Measurements from ENCODE around the gene FCER1G.
A peak's percentile ranks its signal among the peaks of the same experiment; 100 is the strongest.

The FCER1G gene

DNA sequence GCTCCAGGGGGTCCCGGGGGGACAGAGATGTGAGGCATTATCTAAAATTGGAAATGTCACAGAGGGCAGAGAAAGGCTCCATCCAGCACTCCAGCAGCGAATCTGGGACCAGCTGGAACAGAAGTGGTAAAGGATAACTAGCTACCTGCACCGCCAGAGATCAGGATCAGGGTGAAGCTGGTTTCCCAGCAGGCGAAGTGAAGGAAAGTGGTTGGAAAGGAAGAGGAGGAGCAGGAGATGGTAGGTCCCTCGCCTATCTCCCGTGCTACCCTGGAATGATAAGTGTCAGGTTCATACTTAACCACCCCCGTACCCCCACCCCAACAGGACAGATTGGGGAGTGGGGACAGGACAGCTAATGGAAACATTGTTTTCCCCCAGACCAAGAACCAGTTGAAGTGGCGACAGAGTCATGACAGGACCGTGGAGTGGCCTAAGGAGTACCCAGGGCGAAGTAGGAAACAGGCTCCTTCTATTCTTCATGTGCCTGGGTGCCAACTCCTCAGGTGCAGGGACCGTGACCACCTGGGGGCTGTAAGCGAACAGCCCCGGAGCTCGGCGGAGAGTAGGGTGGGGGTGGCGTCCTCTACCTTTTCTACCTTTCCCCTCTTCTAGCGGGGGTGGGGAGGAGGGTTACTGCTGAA is 38.5 kb upstream of the FCER1G start:
- no peaks in the 10 kb centered on the region for H3K9me3 Mint-ChIP-seq
- peaks cover 46% of the 10 kb centered on the region for H3K36me3 Mint-ChIP-seq (ENCODE audit: insufficient read depth)
- peak overlapping the region; percentile 97 for H3K4me3 Mint-ChIP-seq
- H3K27me3 Mint-ChIP-seq = no peaks in the 10 kb centered on the region
- peak overlapping the region; percentile 97 for H3K27ac Mint-ChIP-seq (ENCODE audit: low read depth)
- H3K4me1 Mint-ChIP-seq = peaks cover 77% of the 10 kb centered on the region
- peak; percentile 16 for ATAC-seq (replicated peaks; ENCODE audit: extremely low read depth, poor library complexity, severe bottlenecking)
- no peak for DNase-seq (ENCODE audit: low spot score in 2 of 2)

DNA sequence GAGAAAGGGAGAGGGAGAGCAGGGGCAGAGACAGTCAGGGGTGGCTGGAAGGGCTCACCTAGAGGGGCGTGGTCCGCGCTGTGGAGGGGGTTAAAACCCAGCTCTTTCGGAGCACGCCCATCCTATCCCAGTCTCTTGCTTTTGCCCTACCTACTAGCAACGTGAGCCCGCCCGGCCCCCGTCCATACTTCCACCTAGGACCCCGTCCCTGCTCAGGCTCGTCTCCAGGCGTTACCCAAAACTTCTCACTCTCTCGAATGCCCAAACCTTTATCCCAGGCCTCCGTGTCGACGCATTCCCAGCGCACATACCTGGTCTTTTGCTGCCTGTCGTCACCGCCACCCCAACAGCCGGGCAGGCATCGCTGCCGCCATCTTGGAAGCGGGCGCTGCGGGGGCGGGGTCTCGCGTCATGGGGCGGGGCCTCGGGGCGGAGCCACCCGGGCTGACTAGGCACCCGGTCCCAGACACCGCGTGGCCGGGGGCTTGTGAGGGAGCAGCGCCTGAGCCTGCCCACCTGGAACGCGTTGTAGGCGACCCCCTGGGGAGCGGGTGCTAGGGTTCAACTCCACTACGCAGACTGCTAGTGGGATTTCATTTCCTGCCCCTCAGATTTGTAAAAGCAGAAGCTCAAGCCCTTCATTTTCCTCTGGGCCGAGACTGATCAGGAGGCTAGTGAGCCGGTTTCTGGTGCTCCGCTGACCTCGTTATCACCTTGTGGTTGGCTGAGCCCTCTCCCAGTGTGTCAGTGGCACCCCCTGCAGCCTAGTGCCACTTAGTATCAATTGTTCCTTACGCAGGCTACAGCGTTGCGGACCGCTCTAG is 37.8 kb upstream of the FCER1G start, which contains the start of gene B4GALT3:
B4GALT3 (minus strand) TSS at position 396 of the 824 bp plus-strand sequence. CDS start 1,447 bp downstream, outside the sequence.
- Mint-ChIP-seq H3K4me3 (peak within 1 kb of the TSS; percentile 97), H3K27ac (ENCODE audit: low read depth) (peak within 1 kb of the TSS; percentile 97), H3K9me3 (no peaks in the 10 kb centered on the region), H3K36me3 (ENCODE audit: insufficient read depth) (peaks cover 42% of the 10 kb centered on the region), H3K4me1 (peaks cover 82% of the 10 kb centered on the region), H3K27me3 (no peaks in the 10 kb centered on the region)
- DNase-seq (ENCODE audit: low spot score in 2 of 2) (peak; percentile 88 to 95), ATAC-seq (replicated peaks; ENCODE audit: extremely low read depth, poor library complexity, severe bottlenecking) (peak; percentile 84)

DNA sequence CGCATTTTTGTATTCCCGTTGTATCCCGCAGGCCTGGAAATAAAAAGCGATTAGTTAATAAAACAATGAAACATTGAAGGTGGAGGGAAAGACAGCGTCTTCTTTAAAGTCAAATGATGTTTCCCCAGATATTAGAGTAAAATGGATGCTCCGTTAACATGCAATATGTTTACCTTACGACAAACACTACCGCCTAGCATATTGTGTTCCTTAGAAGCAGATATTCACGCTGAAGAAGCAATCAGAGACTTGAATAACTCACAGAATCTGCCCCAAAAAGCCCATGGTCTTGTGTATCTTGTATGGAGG is 37.2 kb upstream of the FCER1G start:
- H3K4me3 Mint-ChIP-seq = peak overlapping the region; percentile 97
- peaks cover 80% of the 10 kb centered on the region for H3K4me1 Mint-ChIP-seq
- no peaks in the 10 kb centered on the region for H3K27me3 Mint-ChIP-seq
- no peak for DNase-seq (ENCODE audit: low spot score in 2 of 2)
- H3K9me3 Mint-ChIP-seq = no peaks in the 10 kb centered on the region
- peaks cover 37% of the 10 kb centered on the region for H3K36me3 Mint-ChIP-seq (ENCODE audit: insufficient read depth)
- peak overlapping the region; percentile 97 for H3K27ac Mint-ChIP-seq (ENCODE audit: low read depth)
- ATAC-seq (replicated peaks; ENCODE audit: extremely low read depth, poor library complexity, severe bottlenecking) = no peak

DNA sequence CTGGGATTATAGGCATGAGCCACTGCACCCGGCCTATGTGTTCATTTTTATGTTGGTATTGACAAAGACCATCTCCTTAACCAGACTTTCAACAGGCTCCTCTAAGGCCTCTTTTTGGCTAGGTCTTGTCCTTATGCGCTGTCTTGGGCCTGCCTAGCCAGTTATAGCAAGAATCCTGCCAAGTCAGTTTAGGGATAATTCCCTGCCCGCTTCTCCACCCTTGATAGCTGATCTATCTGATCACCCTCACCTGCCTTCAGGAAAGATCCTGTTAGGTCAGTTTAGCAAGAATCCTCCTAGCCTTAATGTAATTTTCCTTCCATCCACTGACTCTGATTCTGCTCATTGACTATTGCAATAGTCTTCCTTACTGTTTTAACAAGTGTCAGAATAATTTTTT is 35.4 kb upstream of the FCER1G start:
- H3K4me3 Mint-ChIP-seq = no peak overlapping the region
- peaks cover 82% of the 10 kb centered on the region for H3K4me1 Mint-ChIP-seq
- peaks cover 25% of the 10 kb centered on the region for H3K36me3 Mint-ChIP-seq (ENCODE audit: insufficient read depth)
- no peaks in the 10 kb centered on the region for H3K9me3 Mint-ChIP-seq
- no peak for DNase-seq (ENCODE audit: low spot score in 2 of 2)
- ATAC-seq (replicated peaks; ENCODE audit: extremely low read depth, poor library complexity, severe bottlenecking) = no peak
- no peaks in the 10 kb centered on the region for H3K27me3 Mint-ChIP-seq
- peak overlapping the region; percentile 95 for H3K27ac Mint-ChIP-seq (ENCODE audit: low read depth)

DNA sequence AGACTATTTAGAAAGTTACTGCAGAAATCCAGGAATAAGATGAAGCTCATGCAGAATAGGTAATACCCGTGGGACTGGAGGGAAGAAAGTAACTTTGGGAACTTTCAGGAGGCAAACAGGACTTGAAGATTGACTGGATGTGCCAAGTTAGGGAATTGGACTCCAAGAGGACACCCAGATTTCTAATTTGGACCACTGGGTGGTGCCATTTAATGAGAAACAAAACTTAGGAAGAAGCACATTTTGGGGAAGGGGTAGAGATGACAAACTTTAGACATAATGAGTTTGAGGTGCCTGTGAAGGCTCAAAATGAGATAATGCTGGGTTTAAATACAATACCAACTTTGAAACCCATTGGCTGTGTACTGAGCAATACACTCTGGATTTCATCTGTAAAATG is 34.5 kb upstream of the FCER1G start:
- DNase-seq (ENCODE audit: low spot score in 2 of 2) (no peak), ATAC-seq (replicated peaks; ENCODE audit: extremely low read depth, poor library complexity, severe bottlenecking) (no peak)
- Mint-ChIP-seq H3K27ac (ENCODE audit: low read depth) (peak overlapping the region; percentile 95), H3K27me3 (no peaks in the 10 kb centered on the region), H3K9me3 (no peaks in the 10 kb centered on the region), H3K36me3 (ENCODE audit: insufficient read depth) (peaks cover 26% of the 10 kb centered on the region), H3K4me3 (peak overlapping the region; percentile 58), H3K4me1 (peaks cover 81% of the 10 kb centered on the region)

DNA sequence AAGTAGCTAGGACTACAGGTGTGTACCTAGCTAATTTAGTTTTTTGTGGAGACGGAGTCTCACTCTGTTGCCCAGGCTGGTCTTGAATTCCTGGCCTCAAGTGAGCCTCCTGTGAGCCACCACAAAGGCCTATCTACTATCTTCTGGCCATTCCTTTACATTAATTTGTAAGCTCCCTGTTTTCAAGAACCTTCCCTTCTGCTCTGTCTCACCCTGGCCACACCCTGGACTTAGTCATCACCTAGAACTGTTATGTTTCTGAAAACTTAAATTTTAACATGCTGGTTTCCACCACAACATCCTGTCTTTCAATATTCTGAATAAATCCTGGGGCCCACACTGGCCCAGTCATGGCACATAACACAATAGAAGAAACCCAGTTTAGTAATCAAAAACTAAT is 32.9 kb upstream of the FCER1G start:
- Mint-ChIP-seq H3K27ac (ENCODE audit: low read depth) (peak overlapping the region; percentile 95), H3K27me3 (no peaks in the 10 kb centered on the region), H3K36me3 (ENCODE audit: insufficient read depth) (peaks cover 20% of the 10 kb centered on the region), H3K9me3 (no peaks in the 10 kb centered on the region), H3K4me1 (peaks cover 81% of the 10 kb centered on the region), H3K4me3 (peak overlapping the region; percentile 86)
- DNase-seq (ENCODE audit: low spot score in 2 of 2) = peak in 1 of 2 donors; percentile 43
- ATAC-seq (replicated peaks; ENCODE audit: extremely low read depth, poor library complexity, severe bottlenecking) = peak; percentile 56

DNA sequence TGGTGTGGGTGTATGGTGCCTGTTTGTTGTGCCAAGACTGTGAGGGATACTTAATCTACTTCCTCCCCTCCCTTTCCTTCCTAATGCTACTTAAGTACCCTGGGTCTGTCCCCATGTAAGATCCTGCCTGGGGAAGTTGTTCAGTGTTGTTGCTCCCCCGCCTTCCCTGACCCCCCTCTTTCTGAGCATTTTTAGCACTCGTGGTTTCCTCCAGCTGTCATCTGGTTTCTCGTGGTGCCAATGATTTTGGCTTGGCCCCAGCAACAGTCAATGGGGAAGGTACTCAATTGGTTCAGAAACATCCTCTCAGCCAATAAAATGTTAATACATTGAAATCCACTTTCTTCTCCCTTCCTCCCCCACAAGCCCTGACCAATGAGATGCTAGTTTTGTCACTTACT is 29.8 kb upstream of the FCER1G start:
- Mint-ChIP-seq H3K36me3 (ENCODE audit: insufficient read depth) (peaks cover 10% of the 10 kb centered on the region), H3K27ac (ENCODE audit: low read depth) (peak overlapping the region; percentile 69), H3K4me1 (peaks cover 83% of the 10 kb centered on the region), H3K9me3 (no peaks in the 10 kb centered on the region), H3K4me3 (peak overlapping the region; percentile 86), H3K27me3 (no peaks in the 10 kb centered on the region)
- DNase-seq (ENCODE audit: low spot score in 2 of 2) (peak; percentile 47 to 77), ATAC-seq (replicated peaks; ENCODE audit: extremely low read depth, poor library complexity, severe bottlenecking) (peak; percentile 83)

DNA sequence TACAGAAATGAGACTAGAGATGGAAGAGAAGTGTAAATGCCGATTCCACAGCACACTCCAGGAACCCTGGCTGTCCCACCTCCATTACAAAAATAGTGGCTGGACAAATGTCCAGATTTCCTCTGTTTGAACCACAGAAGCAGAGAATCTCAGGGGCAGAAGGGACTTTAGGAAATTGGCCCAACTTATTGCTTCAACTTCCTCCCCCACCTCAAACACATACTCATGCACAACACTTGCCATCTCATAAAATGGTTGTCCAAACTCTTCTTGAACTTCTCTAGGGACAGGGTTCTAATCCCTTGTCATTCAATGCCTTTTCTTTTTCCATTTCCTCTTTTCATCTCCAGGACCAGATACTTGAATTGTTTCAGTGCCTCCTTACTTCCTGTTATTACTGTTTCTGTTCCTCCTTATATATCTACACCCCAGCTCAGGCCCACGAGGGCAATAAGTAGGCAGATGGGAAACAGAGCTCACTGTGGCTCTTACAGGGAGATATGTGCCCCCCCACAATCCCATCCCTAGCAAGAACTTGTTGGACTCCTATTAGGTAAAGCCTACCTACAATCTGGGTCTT is 29.3 kb upstream of the FCER1G start:
- no peak for DNase-seq (ENCODE audit: low spot score in 2 of 2)
- Mint-ChIP-seq H3K36me3 (ENCODE audit: insufficient read depth) (peaks cover 11% of the 10 kb centered on the region), H3K4me1 (peaks cover 78% of the 10 kb centered on the region), H3K4me3 (peak overlapping the region; percentile 86), H3K27me3 (no peaks in the 10 kb centered on the region), H3K9me3 (no peaks in the 10 kb centered on the region), H3K27ac (ENCODE audit: low read depth) (peak overlapping the region; percentile 69)
- ATAC-seq (replicated peaks; ENCODE audit: extremely low read depth, poor library complexity, severe bottlenecking) = peak; percentile 5

DNA sequence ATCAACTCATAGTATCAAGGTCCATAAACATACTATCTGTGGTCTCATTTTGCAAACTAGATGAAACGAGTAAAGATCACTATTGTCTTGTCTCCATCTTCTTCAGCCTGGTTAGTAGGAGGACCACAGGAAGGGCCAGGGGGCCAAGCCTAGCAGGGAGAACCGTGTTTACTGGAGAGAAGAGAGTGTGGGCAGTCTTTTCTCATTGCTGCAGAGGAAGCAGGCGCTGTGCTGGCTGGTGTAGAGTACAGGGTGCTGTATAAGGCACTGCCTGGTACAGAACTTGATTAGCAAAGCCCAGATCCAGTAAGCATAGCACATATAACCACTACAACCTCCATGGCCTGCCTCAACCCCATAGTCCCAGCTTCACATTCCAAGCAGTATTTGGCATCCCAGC is 27.8 kb upstream of the FCER1G start:
- Mint-ChIP-seq H3K9me3 (no peaks in the 10 kb centered on the region), H3K36me3 (ENCODE audit: insufficient read depth) (peaks cover 11% of the 10 kb centered on the region), H3K4me3 (peak overlapping the region; percentile 19), H3K27ac (ENCODE audit: low read depth) (peak overlapping the region; percentile 69), H3K27me3 (no peaks in the 10 kb centered on the region), H3K4me1 (peaks cover 71% of the 10 kb centered on the region)
- DNase-seq (ENCODE audit: low spot score in 2 of 2) (no peak), ATAC-seq (replicated peaks; ENCODE audit: extremely low read depth, poor library complexity, severe bottlenecking) (no peak)

DNA sequence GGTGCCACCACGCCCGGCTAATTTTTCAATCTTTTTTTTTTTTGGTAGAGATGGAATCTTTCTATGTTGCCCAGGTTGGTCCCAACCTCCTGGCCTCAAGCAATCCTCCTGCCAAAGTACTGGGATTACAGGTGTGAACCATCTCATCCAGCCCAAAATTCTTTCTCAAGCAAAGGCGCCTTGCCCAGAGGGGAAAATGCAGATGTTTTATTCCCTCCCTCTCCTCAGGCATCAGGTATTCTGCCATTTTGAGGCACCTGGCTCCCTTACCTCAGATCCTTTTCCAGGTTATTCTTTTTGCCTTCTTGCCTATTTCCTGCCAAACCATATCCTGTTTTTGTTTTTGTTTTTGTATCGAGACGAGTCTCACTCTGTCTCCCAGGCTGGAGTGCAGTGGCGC is 26.7 kb upstream of the FCER1G start:
- H3K27me3 Mint-ChIP-seq = no peaks in the 10 kb centered on the region
- ATAC-seq (replicated peaks; ENCODE audit: extremely low read depth, poor library complexity, severe bottlenecking) (no peak), DNase-seq (ENCODE audit: low spot score in 2 of 2) (no peak)
- peaks cover 9% of the 10 kb centered on the region for H3K36me3 Mint-ChIP-seq (ENCODE audit: insufficient read depth)
- H3K4me1 Mint-ChIP-seq = peaks cover 70% of the 10 kb centered on the region
- H3K9me3 Mint-ChIP-seq = no peaks in the 10 kb centered on the region
- no peak overlapping the region for H3K4me3 Mint-ChIP-seq
- peak overlapping the region; percentile 59 for H3K27ac Mint-ChIP-seq (ENCODE audit: low read depth)

DNA sequence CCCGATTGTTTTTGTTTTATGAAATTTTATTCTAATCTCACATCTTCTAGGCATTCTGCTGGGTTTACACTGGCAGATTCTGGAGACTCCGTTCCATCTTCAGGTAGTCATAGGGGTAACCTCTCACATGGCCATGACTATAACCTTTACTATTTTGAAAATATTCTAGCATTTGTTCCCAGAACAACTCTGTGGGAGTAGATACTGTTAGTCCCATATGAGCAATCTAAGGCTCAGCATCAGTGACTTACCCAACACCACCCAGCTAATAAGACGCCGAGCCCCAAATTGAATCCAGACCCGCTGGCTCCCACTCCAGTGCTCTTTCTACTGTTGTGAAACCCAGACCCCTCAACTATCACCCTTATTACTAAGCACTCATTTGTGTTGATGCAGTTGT is 26.1 kb upstream of the FCER1G start:
- Mint-ChIP-seq H3K27ac (ENCODE audit: low read depth) (peak overlapping the region; percentile 59), H3K36me3 (ENCODE audit: insufficient read depth) (peaks cover 9% of the 10 kb centered on the region), H3K4me1 (peaks cover 64% of the 10 kb centered on the region), H3K9me3 (no peaks in the 10 kb centered on the region), H3K27me3 (no peaks in the 10 kb centered on the region), H3K4me3 (no peak overlapping the region)
- DNase-seq (ENCODE audit: low spot score in 2 of 2) = no peak
- no peak for ATAC-seq (replicated peaks; ENCODE audit: extremely low read depth, poor library complexity, severe bottlenecking)

DNA sequence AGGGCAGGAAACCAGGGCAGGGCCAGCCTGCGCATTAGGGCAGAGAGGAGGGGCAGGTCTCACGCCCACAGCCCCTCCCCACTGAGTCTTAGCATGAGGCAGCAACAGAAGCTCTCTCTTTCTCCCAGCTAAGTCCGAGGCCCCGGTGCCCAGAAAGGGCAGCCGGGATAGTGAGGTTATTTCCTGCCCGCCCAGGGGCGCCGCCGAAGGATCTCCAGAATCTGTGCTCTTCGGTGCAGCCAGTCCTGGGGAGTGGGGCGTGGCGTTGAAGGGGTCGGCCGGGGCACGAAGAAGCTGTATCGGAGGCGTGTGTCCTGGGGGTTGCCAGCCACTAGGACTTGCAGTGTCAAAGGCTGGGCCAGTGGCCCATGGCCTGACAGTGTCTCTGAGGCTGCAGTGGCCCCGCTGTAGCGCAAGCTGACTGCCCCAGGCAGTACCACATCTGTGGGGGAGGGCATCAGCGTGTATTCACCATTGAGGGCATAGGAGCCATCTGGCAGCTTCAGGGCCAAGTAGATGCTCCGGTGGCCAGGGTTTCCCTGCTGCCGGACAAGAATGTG is 24.1 kb upstream of the FCER1G start:
- H3K27me3 Mint-ChIP-seq = no peaks in the 10 kb centered on the region
- DNase-seq (ENCODE audit: low spot score in 2 of 2) = no peak
- H3K9me3 Mint-ChIP-seq = no peaks in the 10 kb centered on the region
- H3K4me1 Mint-ChIP-seq = peaks cover 61% of the 10 kb centered on the region
- no peak overlapping the region for H3K27ac Mint-ChIP-seq (ENCODE audit: low read depth)
- H3K4me3 Mint-ChIP-seq = no peak overlapping the region
- H3K36me3 Mint-ChIP-seq (ENCODE audit: insufficient read depth) = peaks cover 3% of the 10 kb centered on the region
- no peak for ATAC-seq (replicated peaks; ENCODE audit: extremely low read depth, poor library complexity, severe bottlenecking)
